BE2C (cell line): ENCODE data around the gene PAPSS2.
"Not testable (repeated sequence)": the region's sequence is repeated elsewhere in the genome, so short reads cannot be mapped to it uniquely, and the experiment has no call there.

Source experiments
- DNase-seq: peaks from one replicate; pipeline ENCODE4 v3.0.0-alpha.2; 2020
- H3K27me3 ChIP-seq: fragments of 250-450 bp; sonication (Bioruptor Pico); 2 replicates; pipeline ENCODE4 v1.5.1; 2020; ENCODE audit warnings: mild to moderate bottlenecking
- H3K36me3 ChIP-seq: fragments of 250-450 bp; sonication (Bioruptor Pico); 2 replicates; pipeline ENCODE4 v1.5.1; 2020; ENCODE audit warnings: mild to moderate bottlenecking
- H3K4me1 ChIP-seq: fragments of 250-450 bp; sonication (Bioruptor Pico); 2 replicates; pipeline ENCODE4 v1.5.1; 2020
- H3K4me3 ChIP-seq: 2 replicates; pipeline ENCODE4 v1.5.1; 2011; ENCODE audit warnings: low read depth, low read length
- H3K9me3 ChIP-seq: fragments of 250-450 bp; sonication (Bioruptor Pico); 2 replicates; pipeline ENCODE4 v1.5.1; 2020
- TF ChIP-seq, protein P1 (sequence below): IDR thresholded peaks from 2 replicates; pipeline ENCODE4 v1.5.1; 2012; ENCODE audit warnings: mild to moderate bottlenecking, low read depth, low read length

PAPSS2 gene

GRCh38 chr10:87722716-87723115 is 63.0 kb downstream of the PAPSS2 start:
- DNase-seq, result no peak
- Histone ChIP-seq H3K36me3 (no peaks in the 10 kb centered on the region), H3K4me3 (no peak overlapping the region), H3K9me3 (no peaks in the 10 kb centered on the region), H3K27me3 (no peaks in the 10 kb centered on the region), H3K4me1 (no peaks in the 10 kb centered on the region)
- TF ChIP-seq, protein P1, sequence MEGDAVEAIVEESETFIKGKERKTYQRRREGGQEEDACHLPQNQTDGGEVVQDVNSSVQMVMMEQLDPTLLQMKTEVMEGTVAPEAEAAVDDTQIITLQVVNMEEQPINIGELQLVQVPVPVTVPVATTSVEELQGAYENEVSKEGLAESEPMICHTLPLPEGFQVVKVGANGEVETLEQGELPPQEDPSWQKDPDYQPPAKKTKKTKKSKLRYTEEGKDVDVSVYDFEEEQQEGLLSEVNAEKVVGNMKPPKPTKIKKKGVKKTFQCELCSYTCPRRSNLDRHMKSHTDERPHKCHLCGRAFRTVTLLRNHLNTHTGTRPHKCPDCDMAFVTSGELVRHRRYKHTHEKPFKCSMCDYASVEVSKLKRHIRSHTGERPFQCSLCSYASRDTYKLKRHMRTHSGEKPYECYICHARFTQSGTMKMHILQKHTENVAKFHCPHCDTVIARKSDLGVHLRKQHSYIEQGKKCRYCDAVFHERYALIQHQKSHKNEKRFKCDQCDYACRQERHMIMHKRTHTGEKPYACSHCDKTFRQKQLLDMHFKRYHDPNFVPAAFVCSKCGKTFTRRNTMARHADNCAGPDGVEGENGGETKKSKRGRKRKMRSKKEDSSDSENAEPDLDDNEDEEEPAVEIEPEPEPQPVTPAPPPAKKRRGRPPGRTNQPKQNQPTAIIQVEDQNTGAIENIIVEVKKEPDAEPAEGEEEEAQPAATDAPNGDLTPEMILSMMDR, result no peak

GRCh38 chr10:87723500-87723899 is 63.8 kb downstream of the PAPSS2 start:
- no peaks in the 10 kb centered on the region for H3K27me3 ChIP-seq
- H3K9me3 ChIP-seq, result no peaks in the 10 kb centered on the region
- H3K4me3 ChIP-seq, result no peak overlapping the region
- TF ChIP-seq, protein P1, result no peak
- H3K4me1 ChIP-seq, result no peaks in the 10 kb centered on the region
- no peaks in the 10 kb centered on the region for H3K36me3 ChIP-seq
- DNase-seq, result no peak

GRCh38 chr10:87724789-87725188 is 65.1 kb downstream of the PAPSS2 start:
- H3K4me3 ChIP-seq, result no peak overlapping the region
- no peaks in the 10 kb centered on the region for H3K36me3 ChIP-seq
- H3K27me3 ChIP-seq, result no peaks in the 10 kb centered on the region
- TF ChIP-seq, protein P1, result no peak
- H3K4me1 ChIP-seq, result no peaks in the 10 kb centered on the region
- H3K9me3 ChIP-seq, result no peaks in the 10 kb centered on the region
- DNase-seq, result no peak

- TF ChIP-seq, protein P1, result no peak
- Histone ChIP-seq H3K4me1 (no peaks in the 10 kb centered on the region), H3K27me3 (no peaks in the 10 kb centered on the region)
Measured at GRCh38 chr10:87729940-87730339, 70.3 kb downstream of the PAPSS2 start.

DNA sequence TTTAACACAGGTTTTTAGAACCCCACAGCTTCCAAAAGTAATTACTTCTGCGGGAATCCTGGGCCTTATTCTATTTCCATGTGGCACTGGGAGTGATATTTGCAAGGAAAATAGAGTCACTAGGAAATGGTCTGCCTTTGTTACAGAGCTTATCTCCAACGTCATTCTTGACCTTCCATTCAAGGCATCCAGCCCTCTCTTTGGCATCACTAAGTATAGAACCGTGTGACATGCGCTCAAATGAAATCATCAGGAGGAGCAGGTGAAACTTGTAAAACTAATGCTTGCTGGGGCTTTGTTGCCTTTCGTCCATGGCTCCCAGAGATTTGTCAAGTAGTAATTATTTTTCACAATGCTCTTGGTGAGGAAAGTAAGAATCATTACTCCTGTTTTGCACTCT is 73.4 kb downstream of the PAPSS2 start:
- Histone ChIP-seq H3K36me3 (no peaks in the 10 kb centered on the region), H3K4me3 (no peak overlapping the region), H3K4me1 (no peaks in the 10 kb centered on the region), H3K9me3 (no peaks in the 10 kb centered on the region), H3K27me3 (no peaks in the 10 kb centered on the region)
- TF ChIP-seq, protein P1, result no peak
- DNase-seq, result no peak

More at GRCh38 chr10:87729940-87730339, 70.3 kb downstream of the PAPSS2 start:
- no peaks in the 10 kb centered on the region for H3K36me3 ChIP-seq
- H3K9me3 ChIP-seq, result no peaks in the 10 kb centered on the region
- DNase-seq, result no peak
- H3K4me3 ChIP-seq, result no peak overlapping the region

DNA sequence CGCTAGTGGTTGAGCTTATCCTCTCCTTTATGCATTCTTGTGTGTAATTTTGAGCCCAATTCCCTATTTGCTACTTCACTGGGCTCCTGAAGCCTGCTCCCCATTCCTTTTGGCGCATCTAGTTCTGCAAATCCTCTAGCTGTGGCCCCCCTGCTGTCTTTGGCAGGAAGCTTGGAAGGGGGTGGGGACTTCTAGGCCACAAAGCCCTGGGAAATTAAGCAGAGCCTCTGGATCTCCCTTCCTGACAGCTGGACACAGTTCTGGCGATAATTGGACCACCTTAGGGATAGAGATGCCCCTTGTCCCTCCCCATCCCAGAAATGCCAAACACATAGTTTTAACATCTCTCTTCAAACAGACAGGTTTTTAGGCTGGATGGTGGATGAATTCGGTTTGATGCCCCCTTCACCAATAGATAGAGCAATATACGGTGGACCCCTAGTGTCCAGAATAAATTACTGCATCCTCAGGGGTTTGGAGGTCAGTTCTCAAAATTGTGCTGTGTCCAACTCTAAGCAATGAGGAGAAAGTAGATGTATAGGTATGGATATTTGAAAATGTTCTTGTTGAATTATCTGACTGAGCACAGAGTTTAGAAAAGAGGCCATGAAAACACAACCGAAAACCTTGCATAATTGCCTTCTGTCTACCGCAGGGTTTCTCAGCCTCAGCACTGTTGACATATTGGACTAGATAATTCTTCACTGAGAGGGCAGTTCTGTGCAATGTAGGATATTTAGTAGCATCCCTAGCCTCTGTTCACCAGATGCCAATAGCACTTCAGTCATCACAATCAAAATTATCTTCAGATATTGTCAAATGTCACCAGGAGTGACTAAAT is 75.5 kb downstream of the PAPSS2 start:
- TF ChIP-seq, protein P1, result peak; percentile 76
- H3K27me3 ChIP-seq, result no peaks in the 10 kb centered on the region
- H3K4me3 ChIP-seq, result no peak overlapping the region
- peak; percentile 16 for DNase-seq
- no peaks in the 10 kb centered on the region for H3K36me3 ChIP-seq
- no peaks in the 10 kb centered on the region for H3K9me3 ChIP-seq
- no peaks in the 10 kb centered on the region for H3K4me1 ChIP-seq

DNA sequence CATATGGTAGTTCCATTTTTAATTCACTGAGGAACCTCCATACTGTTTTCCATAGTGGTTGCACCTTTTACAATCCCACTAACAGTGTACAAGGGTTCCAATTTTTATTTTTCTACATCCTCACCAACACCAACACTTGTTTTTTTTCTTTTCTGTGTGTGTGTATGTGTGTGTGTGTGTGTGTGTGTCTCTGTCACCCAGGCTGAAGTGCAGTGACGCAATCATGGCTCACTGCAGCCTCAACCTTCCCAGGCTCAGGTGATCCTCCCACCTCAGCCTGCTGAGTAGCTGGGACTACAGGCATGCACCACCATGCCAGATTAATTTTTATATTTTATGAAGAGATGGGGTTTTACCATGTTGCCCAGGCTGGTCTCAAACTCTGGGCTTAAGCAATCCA is 78.6 kb downstream of the PAPSS2 start:
- H3K9me3 ChIP-seq, H3K36me3 ChIP-seq, H3K4me3 ChIP-seq, H3K27me3 ChIP-seq, H3K4me1 ChIP-seq, DNase-seq: not testable (repeated sequence)
